Omental fat pad (tissue), 4 donors: Measurements from ENCODE around the gene CEMIP2. TPM values are rescaled to one million over a fixed set of nuclear protein-coding genes. Genes with fewer than 3 reads are reported as not detected.

Experiments
- ATAC-seq: fragments of 150-250 bp; one replicate; pipeline ENCODE4 v1.9.1; 2016; ENCODE audit warnings: mild to moderate bottlenecking, moderate library complexity; ENCODE audit not compliant: low FRiP score
- DNase-seq: peaks from one replicate; pipeline ENCODE4 v3.0.0-alpha.2; 2019; ENCODE audit warnings: low spot score
- CTCF ChIP-seq, 3 donors: fragments of 450-650 bp; IDR thresholded peaks; one replicate each; pipeline ENCODE4 v1.5.1; 2016 to 2017; ENCODE audit warnings: antibody characterized with exemption in 3 of 3, mild to moderate bottlenecking in 3 of 3, moderate library complexity in 2 of 3
- total RNA-seq, 4 donors: library from RNA; depleted of rRNA; stranded (reverse); fragments of >200 nt; gene quantifications; one replicate each; pipeline ENCODE4 v1.1.0, GENCODE V29; 2016

The CEMIP2 gene
- total RNA-seq, 4 donors from 2014 or later: 67.1 to 496 (median 126) TPM

GRCh38 chr9:71690063-71690688 lies 78.1 kb downstream of the CEMIP2 start:
- no peak for TF ChIP-seq CTCF (IDR thresholded peaks at IDR 0.05)

DNA sequence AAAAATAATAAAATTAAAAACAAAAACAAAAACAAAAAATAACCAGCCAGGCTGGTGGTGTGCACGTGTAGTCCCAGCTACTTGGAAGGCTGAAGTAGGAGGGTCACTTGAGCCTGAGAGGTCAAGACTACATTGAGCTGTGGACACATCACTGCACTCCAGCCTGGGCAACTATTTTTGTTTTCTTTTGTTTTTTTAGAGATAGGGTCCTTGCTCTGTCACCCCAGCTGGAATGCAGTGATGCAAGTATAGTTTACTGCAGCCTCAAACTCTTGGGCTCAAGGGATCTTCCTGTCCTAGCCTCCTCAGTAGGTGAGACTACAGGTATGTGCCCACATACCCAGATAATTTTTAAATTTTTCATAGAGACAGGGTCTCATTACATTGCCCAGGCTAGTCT lies 80.6 kb downstream of the CEMIP2 start:
- no peak for TF ChIP-seq CTCF (IDR thresholded peaks at IDR 0.05)
- ATAC-seq (no peak), DNase-seq (no peak)

More at GRCh38 chr9:71690063-71690688, 78.1 kb downstream of the CEMIP2 start:
- ATAC-seq (no peak), DNase-seq (no peak)

GRCh38 chr9:71685988-71686387 lies 82.3 kb downstream of the CEMIP2 start:
- ATAC-seq (no peak), DNase-seq (no peak)
- TF ChIP-seq CTCF (IDR thresholded peaks at IDR 0.05): no peak

- no peak for TF ChIP-seq CTCF (IDR thresholded peaks at IDR 0.05)
Observed at GRCh38 chr9:71685394-71685793, 82.9 kb downstream of the CEMIP2 start.

GRCh38 chr9:71684566-71684965 lies 83.7 kb downstream of the CEMIP2 start:
- TF ChIP-seq CTCF (IDR thresholded peaks at IDR 0.05): no peak
- ATAC-seq (no peak), DNase-seq (no peak)

More at GRCh38 chr9:71685394-71685793, 82.9 kb downstream of the CEMIP2 start:
- DNase-seq (no peak), ATAC-seq (no peak)

DNA sequence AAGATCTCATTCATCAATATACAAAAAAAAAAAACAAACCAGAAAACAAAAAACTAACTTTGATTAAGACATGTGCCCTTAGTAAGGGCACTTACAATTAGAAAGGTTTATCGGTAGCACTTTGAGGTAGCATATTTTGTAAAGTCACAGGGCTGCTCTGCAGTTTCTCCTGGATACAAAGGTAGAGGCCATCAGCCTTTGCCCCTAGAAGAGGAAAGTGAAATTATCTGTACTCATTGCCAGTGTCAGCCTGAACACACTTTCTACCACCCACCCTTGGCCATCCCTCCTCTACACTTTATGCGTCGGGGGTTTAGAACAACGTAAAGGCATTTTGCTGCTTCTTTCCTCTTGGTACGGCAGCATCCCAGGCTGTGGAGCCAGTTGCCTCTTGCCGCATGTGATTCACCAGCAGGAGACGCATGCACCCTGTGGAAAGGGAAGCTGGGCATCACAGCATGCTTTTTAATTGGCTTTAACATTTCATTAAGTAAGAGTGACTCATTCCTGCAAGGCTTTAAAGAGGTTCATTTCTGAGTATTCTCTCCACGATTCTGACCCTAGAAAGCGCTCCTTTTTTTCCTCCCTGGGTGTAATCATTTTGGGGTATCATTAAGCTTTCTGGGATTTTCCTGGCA lies 84.6 kb downstream of the CEMIP2 start:
- peak; percentile 23 for ATAC-seq
- TF ChIP-seq CTCF (IDR thresholded peaks at IDR 0.05): no peak
- DNase-seq: peak; percentile 42
